HG03565 (cell line): ENCODE data around the gene HMSD.

ENCODE experiments used
- ATAC-seq: cut with Tn5 transposase; IDR thresholded peaks from one replicate; pipeline ENCODE4 v1.9.1; 2021; ENCODE audit warnings: mild to moderate bottlenecking, moderate library complexity; ENCODE audit not compliant: unreplicated experiment

The HMSD gene

GRCh38 chr18:63987743-63988142 lies 38.6 kb downstream of the HMSD start:
- ATAC-seq, result no peak

- ATAC-seq, result no peak
Observed at GRCh38 chr18:63992751-63993150, 43.6 kb downstream of the HMSD start.

- ATAC-seq, result no peak
Observed at GRCh38 chr18:63994783-63995399, 45.8 kb downstream of the HMSD start.

- no peak for ATAC-seq
Observed at GRCh38 chr18:63997041-63997440, 47.9 kb downstream of the HMSD start.

- ATAC-seq, result no peak
Observed at GRCh38 chr18:63997606-63998005, 48.5 kb downstream of the HMSD start.

GRCh38 chr18:63999871-64000270 lies 50.8 kb downstream of the HMSD start:
- ATAC-seq, result no peak

GRCh38 chr18:64002581-64002980 lies 53.5 kb downstream of the HMSD start:
- no peak for ATAC-seq

GRCh38 chr18:64009305-64009704 lies 60.2 kb downstream of the HMSD start:
- no peak for ATAC-seq
